Spleen (tissue), 7 donors: Measurements from ENCODE around the gene MGAT4C.

ENCODE experiments used
- CTCF ChIP-seq, 11 experiments: fragments of 200-600 bp in 7 of 11; fragments of 450-650 bp in 4 of 11; sonication (generic) in 4 of 11; IDR thresholded peaks in 8 of 11; conservative IDR thresholded peaks in 3 of 11; 1 replicate in 7 of 11; 2 replicates in 4 of 11; pipeline versions ENCODE4 v1.4.0 to v1.8.0; 2016 to 2021; ENCODE audit warnings: antibody characterized with exemption in 11 of 11, inconsistent platforms in 4 of 11, mild to moderate bottlenecking in 1 of 11
- POLR2A ChIP-seq, 3 donors: fragments of 450-650 bp; IDR thresholded peaks; one replicate each; pipeline ENCODE4 v1.5.1; 2017; ENCODE audit warnings: antibody characterized with exemption in 3 of 3, mild to moderate bottlenecking in 1 of 3
- donor health status: DM: no; HTN: no; CAD: no; lungs with moderate emphysema.
- donor health status: DM: no; HTN: no; CAD: no.
- donor health status: DM: no; HTN: no; CAD: no.

DNA sequence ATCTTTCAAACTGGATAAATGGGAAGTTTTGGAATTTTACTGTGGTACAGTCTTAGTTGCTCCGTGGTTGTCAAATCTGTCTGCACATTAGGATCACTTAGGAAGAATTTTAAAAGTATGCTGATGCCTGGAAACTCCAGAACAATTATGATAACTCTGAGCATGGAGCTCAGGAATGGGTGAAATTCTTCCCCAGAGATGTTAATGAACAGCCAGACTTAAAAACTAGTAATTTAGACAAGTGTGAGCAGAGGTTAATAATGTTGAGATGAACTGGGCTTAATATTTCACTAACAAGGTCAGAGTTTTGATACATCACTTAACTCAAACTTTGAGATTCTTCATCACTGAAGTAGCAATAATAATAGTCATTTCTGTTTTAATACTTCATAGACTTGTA is 287.6 kb downstream of the MGAT4C start:
- TF ChIP-seq POLR2A (IDR thresholded peaks at IDR 0.05) = no peak
- TF ChIP-seq CTCF (IDR thresholded peaks at IDR 0.05 in 8 of 11, conservative IDR thresholded peaks at IDR 0.05 in 3 of 11) = no peak
